Middle frontal gyrus (tissue), 1 donor: Measurements from ENCODE around the gene ORAI1.
"Not testable (repeated sequence)": the region's sequence is repeated elsewhere in the genome, so short reads cannot be mapped to it uniquely, and the experiment has no call there.

Experiments used
- DNase-seq: peaks from one replicate; pipeline ENCODE4 v3.0.0-alpha.2; 2015; ENCODE audit warnings: low spot score; ENCODE audit errors: extremely low spot score

ORAI1 gene

DNA sequence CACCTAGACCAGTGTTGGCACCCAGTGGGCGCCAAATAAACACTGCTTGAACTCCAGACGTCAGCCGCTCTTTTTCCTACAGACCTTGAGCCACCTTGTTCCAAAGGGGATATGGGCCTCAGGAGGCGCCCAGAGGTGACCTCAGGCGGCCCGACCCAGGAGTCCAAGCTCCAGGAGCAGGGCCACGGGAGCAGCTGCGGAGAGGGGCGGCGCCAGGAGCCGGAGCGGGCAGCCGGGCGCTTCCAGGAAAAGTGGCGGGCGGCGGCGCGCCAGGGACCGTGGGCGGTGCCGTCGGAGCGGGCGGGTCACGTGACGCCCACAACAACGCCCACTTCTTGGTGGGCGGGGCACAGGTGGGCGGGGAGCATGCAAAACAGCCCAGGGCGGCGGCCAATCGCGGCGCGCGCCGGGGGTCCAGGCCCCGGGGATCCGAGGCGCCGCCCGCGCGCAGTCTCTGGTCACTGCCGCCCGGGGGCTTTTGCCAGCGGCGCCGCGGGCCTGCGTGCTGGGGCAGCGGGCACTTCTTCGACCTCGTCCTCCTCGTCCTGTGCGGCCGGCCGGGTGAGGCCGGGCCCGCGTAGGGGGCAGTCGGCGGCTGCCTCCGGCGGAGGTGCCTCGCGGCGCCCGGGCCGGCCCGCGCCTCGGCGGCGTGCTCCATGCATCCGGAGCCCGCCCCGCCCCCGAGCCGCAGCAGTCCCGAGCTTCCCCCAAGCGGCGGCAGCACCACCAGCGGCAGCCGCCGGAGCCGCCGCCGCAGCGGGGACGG is at the start of gene ORAI1:
ORAI1 (plus strand) TSS at position 444 of the 766 bp plus-strand sequence.
- DNase-seq = peak; percentile 74

DNA sequence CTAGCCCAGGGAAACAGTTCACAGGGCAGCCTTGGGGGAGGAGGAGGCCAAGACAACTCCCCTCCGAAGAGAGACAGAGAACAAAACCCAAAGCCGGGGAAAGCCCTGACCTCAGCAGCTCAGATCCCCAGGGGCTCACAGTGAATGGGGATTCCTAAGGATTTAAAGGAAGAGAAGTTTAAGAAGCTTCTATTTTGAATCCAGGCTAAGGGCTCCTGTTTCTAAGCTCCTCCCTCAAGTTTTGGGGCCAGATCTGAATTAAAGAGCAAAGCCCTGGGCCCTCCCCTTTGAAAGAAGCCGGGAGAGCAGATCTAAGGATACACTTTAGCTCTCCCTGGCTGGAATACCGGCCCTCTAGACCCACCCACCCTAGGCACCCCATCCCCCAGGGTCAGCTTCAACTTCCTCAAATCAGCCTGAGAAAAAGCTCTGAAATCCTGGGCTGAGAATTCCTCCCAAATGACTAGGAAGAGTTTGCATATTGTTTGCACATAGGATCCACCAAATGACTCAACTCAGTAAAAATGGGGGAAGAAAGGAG is 49.4 kb upstream of the ORAI1 start:
- no peak for DNase-seq

DNA sequence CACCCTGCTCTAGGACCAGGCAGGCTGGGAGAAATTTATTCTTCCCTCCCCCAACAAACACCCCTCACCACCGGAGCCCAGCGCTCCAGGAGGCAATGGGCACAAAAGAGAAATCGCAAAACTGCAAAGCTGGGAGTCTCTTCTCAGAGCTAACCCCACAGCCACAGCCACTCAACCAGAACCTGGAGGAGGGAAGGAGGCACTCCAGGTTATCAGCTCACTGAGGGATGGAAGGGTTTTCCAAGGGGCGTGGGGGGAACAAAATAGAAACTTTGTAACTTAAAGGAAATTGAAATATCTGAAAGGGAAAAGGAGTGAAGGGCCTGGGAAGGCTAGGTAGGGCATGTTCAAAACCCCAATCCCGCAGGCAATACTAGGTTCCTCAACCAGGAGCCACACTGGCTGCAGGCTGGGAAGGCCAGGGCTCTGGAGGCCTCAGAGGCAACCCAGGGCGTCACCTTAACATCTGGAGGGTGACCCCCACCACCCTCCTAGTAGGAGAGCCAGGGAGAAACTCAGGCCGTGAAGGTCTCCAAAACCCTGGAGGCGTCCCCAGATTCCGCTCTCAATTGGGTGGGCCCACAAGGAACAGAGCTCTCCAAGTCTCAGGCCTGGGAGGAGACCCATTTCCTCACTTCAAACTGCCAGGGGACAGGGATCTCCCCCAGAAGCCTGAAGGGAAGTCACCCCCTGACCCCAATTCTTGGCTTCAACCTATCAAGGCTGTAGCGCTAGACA is 48.7 kb upstream of the ORAI1 start:
- DNase-seq = no peak

DNA sequence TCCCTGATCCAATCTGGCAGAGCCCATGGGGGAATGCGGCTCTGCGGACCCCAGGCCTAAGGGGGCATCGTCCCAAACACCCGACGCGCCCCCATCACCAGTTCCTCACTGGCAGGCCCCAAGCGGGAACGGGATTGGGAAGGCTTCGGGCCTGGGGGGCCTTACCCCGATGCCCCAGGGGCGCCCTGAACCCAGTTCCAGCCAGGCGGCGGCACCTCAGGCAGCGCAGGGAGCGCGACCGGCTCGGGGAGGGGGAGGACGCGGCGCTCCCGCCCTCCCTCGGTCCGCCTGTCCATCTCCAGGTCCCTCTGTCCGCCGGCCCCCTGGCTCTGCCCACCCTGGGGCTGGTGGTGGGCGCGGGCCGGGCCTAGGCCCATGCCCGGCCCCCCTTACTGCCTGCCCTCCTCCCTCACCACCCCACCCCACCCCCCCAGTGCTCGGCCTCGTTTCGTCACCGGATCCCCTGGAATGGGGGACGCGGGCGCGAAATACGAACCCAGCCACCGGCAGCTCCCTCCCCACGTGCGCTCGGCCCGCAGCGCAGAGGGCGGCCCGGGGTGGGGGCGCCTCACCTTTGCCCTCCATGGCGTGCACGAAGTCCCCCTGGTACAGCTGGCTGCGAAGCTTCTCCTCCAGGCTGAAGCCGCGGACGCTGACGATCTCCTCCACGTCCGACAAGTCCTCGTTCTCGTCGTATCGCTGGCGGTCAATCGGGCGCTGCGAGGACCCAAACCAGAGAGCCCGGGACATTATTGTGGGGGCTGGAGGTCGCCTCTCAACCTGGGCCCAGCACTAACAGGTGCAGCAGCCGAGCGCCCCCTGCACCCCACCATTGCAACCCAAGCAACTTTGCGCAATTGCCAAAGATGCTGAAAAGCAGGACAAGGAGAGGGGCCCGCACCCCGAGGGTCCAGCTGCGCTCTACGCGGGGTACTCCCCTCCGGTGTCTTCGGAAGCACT is 47.8 kb upstream of the ORAI1 start:
- no peak for DNase-seq

DNA sequence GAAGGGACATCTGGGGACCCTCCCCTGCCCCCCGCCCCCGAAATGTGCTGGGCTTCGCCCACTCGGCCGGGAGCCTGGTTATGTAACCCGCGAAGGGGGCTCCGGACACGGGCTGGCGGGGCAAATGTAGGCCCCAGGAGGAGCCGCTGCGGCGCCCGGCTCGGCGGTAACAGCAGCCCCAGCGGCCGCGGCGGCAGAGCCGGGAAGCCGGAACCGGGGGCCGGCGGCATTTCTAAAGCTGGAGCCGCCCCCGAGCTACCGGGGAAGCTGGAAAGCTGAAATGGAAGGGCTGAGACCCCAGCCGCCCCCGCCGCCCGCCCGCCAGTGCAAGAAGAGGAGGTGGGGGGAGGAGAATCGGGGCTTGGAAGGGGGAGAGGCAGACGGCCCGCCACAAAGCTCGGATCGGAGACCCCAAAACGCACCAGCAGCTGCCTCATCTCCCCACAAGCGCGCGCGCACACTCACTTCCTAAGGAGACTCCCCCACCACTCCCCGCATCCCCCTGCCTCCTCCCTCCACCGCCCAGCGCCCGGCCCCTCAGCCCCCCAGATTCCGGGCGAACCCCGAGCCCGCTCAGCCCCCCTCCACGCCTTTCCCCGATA is 47.0 kb upstream of the ORAI1 start:
- no peak for DNase-seq

DNA sequence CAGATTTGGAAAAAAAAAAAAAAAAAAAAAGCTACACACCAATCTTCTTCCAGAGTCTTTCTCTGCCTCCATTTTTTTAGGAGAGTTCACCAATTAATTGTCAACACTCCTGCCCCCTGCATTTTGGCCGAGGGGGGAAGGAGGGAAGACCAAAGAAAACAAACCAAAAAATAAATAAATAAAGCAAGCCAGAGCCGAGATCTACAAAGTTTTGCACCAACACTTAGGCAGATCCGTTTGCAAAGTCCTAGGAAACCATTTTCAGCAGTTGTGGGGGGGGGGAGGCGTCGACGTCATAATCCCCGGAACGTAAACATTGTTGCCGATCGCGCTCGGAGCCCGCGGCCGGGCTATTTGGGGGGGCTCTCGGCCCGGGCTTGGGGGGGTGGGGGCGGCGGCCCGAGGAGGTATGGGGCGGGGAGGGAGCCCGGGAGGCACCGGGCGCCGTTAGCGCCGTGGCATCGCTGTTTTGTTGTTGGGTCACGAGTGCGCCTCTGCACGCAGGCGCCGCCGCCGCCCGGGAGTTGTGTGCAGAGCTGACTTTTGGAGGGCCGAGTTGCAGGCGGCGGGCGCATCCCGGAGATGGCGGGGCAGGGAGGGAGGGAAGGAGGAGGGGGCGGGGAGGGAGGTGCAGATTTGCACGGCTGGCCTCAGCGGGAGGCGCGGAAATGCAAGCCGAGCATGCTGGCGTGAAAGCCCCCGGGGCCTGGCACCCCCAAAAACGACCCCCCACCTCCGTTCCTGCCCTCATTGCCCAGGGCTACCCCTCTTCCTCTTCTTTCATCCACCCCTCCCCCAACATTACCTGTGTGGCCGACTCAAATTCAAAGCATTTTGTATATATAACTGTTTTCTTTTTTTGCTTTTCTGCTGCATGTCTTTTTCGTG is 46.1 kb upstream of the ORAI1 start:
- peak; percentile 60 for DNase-seq

DNA sequence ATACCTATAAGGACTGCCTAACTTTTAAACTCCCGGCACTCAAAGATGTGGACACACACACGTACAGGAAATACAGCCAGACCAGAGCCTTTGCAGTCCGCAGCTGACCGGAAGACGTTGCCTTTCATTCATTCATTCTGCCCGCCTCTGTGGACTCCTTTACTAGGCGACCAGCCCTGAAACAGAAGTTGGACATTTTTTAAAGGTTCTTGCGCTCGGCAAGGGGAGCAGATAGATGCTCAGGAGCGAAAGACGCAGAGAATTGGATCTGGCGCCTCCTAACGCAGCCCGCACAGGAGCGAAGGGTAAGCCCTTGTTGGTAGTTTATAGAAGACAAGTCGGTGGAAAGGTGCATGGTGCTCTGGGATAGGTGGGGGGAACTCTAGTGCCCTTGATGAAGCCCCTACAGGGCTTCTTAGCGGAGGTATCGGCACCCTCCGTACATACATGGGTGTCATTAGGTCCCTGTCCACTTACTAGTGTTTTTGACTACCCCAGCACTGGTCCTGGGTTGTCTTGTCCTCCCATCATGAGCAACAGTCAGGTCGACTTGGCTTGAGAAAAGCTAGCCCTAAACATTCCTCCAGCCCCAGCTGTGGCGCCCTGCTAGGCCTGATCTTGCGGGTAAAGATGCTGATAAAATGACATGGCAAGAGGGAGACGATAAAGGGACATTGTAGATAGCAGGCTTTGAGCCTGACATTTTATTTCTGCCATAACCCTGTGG is 45.2 kb upstream of the ORAI1 start, which contains the start of gene KDM2B:
KDM2B (minus strand) TSS at position 65 of the 727 bp plus-strand sequence. CDS start 112 bp downstream, outside the sequence.
- DNase-seq = no peak

DNA sequence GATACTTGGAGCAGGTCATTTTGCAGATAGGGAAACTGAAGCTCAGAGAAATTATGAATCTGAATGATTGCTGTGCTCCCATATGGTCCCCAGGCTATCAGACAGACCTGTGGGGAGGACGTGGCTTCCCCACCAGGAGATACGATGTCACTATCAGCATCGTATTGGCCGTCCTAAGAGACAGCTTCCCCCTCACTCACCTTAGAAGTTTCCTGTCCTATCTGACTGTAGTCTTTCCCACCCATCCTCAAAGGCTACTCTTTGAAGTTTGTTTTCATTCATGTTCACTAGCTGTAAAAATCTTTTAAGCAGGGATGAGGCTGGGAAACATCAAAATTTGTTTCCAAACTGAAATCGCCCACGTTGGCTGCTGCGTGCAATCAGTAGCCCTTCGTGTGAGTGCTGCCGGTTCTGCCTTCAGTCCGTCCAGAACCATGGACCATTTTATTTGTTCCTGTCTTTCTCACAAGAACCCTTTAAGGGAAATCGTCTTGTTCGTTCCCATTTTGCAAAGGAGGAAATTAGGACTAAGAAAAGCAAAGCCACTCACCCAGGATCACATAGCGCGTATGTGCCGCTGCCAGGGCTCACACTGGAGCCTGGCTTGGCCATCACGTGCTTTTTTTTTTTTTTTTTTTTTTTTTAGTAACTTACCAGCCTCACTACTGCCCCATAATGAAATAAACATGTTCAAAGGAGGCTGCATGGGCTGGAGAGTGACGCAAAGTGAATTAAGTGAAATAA is 44.5 kb upstream of the ORAI1 start:
- DNase-seq = no peak

DNA sequence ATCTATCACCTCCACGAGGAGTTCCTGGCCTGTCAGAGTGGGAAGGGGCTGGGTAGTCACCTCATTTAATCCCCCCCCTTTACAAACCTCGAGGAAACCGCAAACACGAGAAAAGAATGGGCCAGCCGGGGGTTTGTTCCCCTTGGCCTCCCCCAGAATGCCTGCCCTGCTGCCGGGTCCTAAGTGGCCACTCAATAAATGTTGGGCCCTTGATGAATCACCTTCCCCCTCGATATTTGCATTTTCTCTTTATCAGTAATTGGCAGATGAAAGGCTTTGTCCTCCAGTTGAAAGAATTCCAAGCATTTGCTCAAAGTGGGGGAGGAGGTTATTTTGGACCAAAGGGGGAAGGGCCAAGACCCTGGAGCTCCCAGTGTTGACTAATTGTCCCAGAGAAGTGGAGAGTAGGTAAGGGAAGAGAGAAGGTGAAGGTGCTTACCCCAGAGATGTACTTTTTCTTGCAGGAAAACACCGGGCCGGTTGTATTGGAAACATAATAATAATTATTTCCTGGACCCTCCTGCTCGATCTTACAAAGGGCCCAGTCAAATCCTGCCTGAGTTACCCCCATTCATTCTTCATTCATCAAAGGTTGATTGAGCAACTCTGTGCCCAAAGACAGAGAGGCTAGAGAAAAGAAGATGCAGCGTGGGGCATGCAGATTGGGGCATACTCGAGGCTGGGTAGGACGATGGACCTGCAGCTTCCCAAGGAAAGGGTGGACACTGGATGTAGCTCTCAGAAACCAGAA is 43.6 kb upstream of the ORAI1 start:
- no peak for DNase-seq

DNA sequence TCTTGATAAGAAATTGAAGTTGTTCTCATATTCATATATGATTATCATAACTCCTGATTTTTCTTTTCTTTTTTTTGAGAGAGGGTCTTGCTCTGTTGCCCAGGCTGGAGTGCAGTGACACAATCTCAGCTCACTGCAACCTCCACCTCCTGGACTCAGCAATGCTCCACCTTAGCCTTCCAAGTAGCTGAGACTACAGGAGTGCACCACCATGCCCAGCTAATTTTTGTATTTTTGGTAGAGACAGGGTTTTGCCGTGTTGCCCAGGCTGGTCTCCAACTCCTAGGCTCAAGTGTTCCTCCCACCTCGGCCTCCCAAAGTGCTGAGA is 43.0 kb upstream of the ORAI1 start:
- DNase-seq = not testable (repeated sequence)

DNA sequence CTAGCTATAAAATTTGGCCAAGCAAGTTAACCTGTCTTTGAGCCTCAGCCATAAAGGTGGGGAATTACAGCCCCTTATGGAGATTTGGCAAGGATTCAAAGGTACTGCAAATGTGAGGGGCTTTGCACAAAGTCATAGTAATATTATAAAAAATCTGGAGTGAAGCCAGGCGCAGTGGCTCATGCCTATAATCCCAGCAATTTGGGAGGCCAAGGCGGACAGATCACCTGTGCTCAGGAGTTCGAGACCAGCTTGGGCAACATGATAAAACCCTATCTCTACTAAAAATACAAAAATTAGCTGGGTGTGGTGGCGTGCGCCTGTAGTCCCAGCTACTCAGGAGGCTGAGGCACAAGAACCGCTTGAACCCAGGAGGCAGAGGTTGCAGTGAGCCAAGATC is 41.4 kb upstream of the ORAI1 start:
- not testable (repeated sequence) for DNase-seq

DNA sequence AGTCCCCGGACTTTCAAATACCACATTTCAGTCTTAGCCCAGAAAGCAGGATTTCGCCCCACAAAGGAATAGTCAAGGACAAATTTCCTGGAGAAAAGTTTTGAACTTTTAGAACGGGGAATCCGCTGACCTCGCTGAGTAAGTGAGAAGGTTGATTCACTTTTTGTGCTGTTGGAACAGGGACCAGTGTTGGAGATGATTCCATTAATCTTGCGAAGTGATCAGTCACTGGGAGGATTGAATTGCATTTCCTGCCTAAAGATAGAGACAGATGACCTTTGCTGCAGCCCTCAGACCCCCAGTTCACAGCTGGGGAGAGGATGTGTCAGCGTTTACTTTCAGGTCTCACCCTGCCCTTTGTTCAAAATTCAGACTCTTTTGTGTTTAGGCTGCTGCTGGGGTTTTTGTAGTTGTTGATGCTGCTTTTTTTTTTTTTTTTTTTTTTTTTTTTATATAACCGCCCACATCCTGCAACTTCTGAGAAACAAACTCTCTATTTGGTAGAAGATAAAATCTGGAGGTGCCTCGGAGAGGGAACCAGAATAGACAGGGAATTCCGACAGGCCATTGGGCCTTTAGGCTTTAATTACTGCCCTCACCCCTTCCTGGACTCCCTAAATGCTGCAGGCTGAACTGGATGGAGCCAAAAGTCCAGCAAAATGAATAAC is 35.7 kb upstream of the ORAI1 start:
- no peak for DNase-seq

DNA sequence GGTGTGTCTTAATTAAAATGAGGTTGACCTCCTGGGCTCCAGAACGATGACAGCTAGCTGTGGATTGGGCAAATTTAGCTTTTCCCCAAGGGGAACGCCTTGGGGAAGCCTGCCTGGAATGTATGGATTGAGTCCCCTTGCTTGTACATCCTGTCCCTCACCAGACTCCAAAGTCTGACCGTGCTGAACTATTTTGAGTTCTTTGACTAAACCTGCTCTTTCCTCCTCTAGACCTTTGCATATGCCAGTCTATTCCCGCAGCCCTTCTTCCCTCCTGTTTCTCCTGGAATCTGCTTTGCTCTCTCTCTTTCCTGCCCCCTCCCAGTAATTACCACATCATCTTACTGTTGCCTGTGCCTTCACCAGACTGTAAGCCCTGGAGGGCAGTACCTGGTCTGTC is 34.0 kb upstream of the ORAI1 start:
- no peak for DNase-seq

DNA sequence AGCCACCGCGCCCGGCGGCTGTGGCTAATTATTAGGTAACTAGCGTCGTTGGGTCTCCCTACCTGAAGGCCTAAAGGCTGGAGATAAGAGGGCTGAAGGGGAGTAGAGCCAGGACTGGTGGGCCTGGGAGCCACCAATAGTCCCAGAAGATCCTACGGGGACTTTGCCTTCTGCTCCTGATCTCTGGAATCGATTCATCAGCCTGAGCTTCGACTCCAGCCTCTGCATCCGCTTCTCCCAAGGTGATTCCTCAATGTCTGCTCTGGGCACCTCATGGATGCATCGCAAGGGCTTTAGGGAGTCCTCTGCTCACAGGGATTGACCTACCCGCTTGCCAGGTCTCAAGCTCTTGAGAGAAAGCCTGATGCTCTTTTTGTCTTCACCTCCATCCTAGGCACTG is 30.8 kb upstream of the ORAI1 start:
- no peak for DNase-seq

DNA sequence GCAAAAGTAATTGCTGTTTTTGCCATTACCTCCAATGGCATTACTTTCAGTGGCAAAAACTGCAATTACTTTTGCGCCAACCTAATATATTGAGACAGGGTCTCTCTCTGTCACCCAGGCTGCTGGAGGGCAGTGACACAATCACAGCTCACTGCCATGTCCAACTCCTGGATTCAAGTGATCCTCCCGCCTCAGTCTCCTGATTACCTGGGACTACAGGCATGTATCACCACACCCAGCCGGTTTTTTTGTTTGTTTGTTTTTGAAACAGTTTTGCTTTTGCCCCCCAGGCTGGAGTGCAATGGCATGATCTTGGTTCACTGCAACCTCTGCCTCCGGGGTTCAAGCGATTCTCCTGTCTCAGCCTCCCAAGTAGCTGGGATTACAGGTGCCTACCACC is 29.8 kb upstream of the ORAI1 start:
- DNase-seq = no peak

DNA sequence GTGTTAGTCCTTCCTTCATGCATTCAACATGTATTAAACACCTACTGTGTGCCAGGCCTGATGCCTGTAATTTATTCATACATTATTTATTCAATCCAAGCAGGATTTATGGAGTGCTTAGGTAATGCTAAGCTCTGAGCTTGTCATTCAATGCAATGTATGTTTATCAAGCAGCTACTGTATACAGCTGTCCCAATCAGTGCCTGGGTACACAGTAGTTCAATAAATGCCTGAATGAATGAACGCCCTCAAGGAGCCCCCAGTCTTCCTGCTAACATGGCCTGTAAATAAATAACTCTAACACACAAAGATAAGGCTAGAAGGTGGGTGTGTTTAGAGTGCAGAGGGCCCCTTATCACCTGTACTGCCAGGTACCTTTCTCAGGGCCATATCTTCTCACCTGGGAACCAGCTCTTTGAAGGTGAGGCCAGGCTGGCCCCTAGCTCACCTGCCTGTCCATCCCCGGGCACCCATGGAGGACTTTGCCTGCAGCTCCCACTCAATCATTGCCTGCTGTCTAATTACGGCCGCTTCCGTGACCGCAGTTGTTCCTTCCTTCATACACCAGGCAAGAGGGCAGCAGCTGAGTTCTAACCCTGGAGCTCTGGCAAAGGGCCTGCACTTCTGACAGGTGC is 25.5 kb upstream of the ORAI1 start:
- DNase-seq = no peak

DNA sequence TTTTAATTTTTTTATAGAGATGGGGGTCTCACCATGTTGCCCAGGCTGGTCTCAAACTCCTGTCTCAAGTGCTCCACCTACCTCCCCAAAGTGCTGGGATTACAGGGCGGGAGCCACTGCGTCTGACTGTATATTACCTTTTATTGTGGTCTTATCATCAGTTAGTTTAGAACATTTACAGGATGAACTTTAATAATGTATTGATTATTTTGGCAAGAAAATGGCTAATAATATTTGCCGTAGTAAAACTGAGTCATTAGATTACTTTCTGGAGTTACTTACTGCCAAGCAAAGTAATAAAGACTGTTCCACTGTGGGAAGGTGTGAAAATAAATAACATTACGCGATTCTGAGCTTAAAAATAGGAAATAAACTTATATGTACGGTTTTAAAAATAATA is 23.6 kb upstream of the ORAI1 start:
- no peak for DNase-seq
